ENCODE results near the gene SPACA6. TPM values are rescaled to one million over a fixed set of nuclear protein-coding genes. Genes with fewer than 3 reads are reported as not detected.

Gene SPACA6
- total RNA-seq, 1 experiment from 2014 or later, result 13.1 TPM

DNA sequence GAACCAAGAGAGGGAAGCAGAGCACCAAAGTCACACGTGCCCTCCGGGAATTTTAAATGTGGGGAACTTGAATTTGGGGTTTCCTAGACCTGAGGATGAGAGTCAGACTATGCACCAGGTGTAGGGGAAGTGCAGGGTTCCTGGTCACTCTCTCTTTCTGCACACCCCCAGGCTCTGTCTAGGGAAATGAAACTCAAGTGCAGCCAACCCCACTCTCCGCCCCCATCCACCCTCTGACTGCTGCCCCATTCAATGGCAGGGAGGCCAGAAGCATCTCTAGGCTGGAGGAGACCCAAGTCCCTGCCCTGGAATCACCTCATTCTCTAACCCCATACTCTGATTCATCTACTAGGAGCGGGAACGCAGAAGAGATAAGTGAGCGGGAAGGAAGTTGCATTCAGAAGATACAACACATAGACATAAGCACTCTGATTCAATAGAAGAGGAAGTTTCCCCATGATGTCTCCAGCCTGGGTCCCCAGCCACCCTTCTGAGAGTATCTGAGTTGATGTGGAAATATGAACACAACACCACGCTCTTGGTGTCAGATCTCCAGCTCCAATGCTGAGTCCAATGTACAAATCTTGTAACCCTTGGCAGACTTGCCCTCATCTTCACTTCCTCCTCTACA lies 41.8 kb upstream of the SPACA6 start:
- Mint-ChIP-seq H3K9me3 (ENCODE audit: unreplicated experiment) (peaks cover 7% of the 10 kb centered on the region), H3K27me3 (ENCODE audit: insufficient read depth, unreplicated experiment) (peaks cover 39% of the 10 kb centered on the region), H3K4me1 (ENCODE audit: insufficient read depth, unreplicated experiment) (no peaks in the 10 kb centered on the region), H3K4me3 (ENCODE audit: unreplicated experiment) (no peak overlapping the region), H3K36me3 (ENCODE audit: insufficient read depth, unreplicated experiment) (peaks cover 6% of the 10 kb centered on the region), H3K27ac (ENCODE audit: low read depth, unreplicated experiment) (no peak overlapping the region)
- ChIA-PET CTCF (interaction anchor here (1.0 kb wide), 1 partner anchor 253 kb away, joined by 3 read pairs; no protein-coding TSS in a partner anchor), POLR2A (no interaction called here)
- intact Hi-C loops (cut with micrococcal nuclease), result no loop called here
- no TSS peak for BruUV-seq (replicated peaks)
- DNase-seq (ENCODE audit: unreplicated experiment), result no peak
- TF ChIP-seq, protein P1, sequence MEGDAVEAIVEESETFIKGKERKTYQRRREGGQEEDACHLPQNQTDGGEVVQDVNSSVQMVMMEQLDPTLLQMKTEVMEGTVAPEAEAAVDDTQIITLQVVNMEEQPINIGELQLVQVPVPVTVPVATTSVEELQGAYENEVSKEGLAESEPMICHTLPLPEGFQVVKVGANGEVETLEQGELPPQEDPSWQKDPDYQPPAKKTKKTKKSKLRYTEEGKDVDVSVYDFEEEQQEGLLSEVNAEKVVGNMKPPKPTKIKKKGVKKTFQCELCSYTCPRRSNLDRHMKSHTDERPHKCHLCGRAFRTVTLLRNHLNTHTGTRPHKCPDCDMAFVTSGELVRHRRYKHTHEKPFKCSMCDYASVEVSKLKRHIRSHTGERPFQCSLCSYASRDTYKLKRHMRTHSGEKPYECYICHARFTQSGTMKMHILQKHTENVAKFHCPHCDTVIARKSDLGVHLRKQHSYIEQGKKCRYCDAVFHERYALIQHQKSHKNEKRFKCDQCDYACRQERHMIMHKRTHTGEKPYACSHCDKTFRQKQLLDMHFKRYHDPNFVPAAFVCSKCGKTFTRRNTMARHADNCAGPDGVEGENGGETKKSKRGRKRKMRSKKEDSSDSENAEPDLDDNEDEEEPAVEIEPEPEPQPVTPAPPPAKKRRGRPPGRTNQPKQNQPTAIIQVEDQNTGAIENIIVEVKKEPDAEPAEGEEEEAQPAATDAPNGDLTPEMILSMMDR (IDR thresholded peaks at IDR 0.05; ENCODE audit: unreplicated experiment), result no peak

DNA sequence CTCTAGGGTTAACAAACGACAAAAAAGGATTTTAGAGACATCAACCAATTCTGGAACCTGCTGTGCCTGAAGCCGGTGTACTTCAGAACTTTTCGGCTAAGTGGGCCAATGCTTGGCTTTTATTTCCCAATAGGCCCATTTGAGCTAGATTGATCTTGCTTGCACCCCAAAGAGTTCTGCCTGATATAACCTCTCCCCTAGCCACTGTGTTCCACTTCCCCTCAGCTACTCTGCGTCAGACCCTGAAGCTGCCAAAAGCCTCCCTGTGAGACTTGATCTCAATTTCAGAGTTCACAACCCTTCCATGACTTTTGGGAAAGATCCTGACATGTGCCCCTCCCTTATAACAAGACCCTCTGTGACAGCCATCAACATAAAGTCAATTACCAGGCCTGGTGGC lies 40.9 kb upstream of the SPACA6 start:
- TF ChIP-seq, protein P1 (IDR thresholded peaks at IDR 0.05; ENCODE audit: unreplicated experiment), result no peak
- H3K27me3 Mint-ChIP-seq (ENCODE audit: insufficient read depth, unreplicated experiment), result peaks cover 39% of the 10 kb centered on the region
- ChIA-PET CTCF (interaction anchor here (1.1 kb wide), 1 partner anchor 180 kb away, joined by 6 read pairs; no protein-coding TSS in a partner anchor), POLR2A (no interaction called here)
- peaks cover 7% of the 10 kb centered on the region for H3K9me3 Mint-ChIP-seq (ENCODE audit: unreplicated experiment)
- H3K36me3 Mint-ChIP-seq (ENCODE audit: insufficient read depth, unreplicated experiment), result peaks cover 5% of the 10 kb centered on the region
- H3K27ac Mint-ChIP-seq (ENCODE audit: low read depth, unreplicated experiment), result no peak overlapping the region
- BruUV-seq (replicated peaks), result no TSS peak
- intact Hi-C loops (cut with micrococcal nuclease), result no loop called here
- no peak for DNase-seq (ENCODE audit: unreplicated experiment)
- H3K4me3 Mint-ChIP-seq (ENCODE audit: unreplicated experiment), result no peak overlapping the region
- H3K4me1 Mint-ChIP-seq (ENCODE audit: insufficient read depth, unreplicated experiment), result peaks cover 7% of the 10 kb centered on the region

DNA sequence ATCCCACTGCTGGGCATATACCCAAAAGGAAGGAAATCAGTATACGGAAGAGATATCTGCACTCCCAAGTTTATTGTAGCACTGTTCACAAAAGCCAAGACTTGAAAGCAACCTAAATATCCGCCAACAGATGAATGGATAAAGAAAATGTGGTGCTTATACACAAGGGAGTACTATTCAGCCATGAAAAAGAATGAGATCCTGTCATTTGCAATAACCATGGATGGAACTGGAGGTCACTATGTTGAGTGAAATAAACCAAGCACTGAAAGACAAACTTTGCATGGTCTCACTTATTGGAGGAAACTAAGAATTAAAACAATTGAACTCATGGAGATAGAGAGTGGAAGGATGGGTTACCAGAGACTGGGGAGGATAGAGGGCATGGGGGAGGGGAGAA lies 40.0 kb upstream of the SPACA6 start:
- H3K4me3 Mint-ChIP-seq (ENCODE audit: unreplicated experiment), result no peak overlapping the region
- peaks cover 37% of the 10 kb centered on the region for H3K27me3 Mint-ChIP-seq (ENCODE audit: insufficient read depth, unreplicated experiment)
- BruUV-seq (replicated peaks), result no TSS peak
- ChIA-PET POLR2A (no interaction called here), CTCF (interaction anchor here (0.6 to 1.8 kb wide), 4 partner anchors 180 to 545 kb away, joined by 3 to 11 read pairs (median 3); no protein-coding TSS in a partner anchor)
- H3K4me1 Mint-ChIP-seq (ENCODE audit: insufficient read depth, unreplicated experiment), result peaks cover 7% of the 10 kb centered on the region
- no peaks in the 10 kb centered on the region for H3K36me3 Mint-ChIP-seq (ENCODE audit: insufficient read depth, unreplicated experiment)
- no peak overlapping the region for H3K27ac Mint-ChIP-seq (ENCODE audit: low read depth, unreplicated experiment)
- DNase-seq (ENCODE audit: unreplicated experiment), result no peak
- TF ChIP-seq, protein P1 (IDR thresholded peaks at IDR 0.05; ENCODE audit: unreplicated experiment), result no peak
- intact Hi-C loops (cut with micrococcal nuclease), result no loop called here
- peaks cover 7% of the 10 kb centered on the region for H3K9me3 Mint-ChIP-seq (ENCODE audit: unreplicated experiment)

DNA sequence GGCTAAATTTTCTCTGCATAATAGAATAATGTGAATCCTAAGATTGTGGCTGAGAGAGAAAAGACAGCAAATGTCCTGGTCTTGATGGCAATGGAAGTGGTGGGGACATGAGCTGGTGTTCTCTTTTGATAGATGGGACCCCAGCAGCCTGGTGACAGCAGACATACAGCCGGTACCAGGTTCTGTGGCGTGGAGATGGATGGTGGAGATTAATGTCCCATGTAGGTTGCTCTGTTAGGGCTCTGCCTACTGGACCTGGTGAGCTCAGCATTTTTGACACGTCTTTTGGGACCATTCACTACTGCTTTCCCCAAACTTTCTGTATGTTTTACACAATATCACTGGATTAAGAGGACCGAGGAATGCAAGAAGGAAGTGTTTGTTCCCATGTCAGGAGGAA lies 38.3 kb upstream of the SPACA6 start:
- ChIA-PET POLR2A (no interaction called here), CTCF (interaction anchor here (0.7 to 1.8 kb wide), 6 partner anchors 14 to 243 kb away, joined by 3 to 11 read pairs (median 4); no protein-coding TSS in a partner anchor)
- DNase-seq (ENCODE audit: unreplicated experiment), result no peak
- Mint-ChIP-seq H3K36me3 (ENCODE audit: insufficient read depth, unreplicated experiment) (no peaks in the 10 kb centered on the region), H3K9me3 (ENCODE audit: unreplicated experiment) (peaks cover 7% of the 10 kb centered on the region), H3K27ac (ENCODE audit: low read depth, unreplicated experiment) (no peak overlapping the region), H3K4me3 (ENCODE audit: unreplicated experiment) (no peak overlapping the region), H3K4me1 (ENCODE audit: insufficient read depth, unreplicated experiment) (peaks cover 7% of the 10 kb centered on the region), H3K27me3 (ENCODE audit: insufficient read depth, unreplicated experiment) (peaks cover 22% of the 10 kb centered on the region)
- no TSS peak for BruUV-seq (replicated peaks)
- intact Hi-C loops (cut with micrococcal nuclease), result loop anchor here (5.0 kb wide), 2 partner anchors 232 to 722 kb away; no protein-coding TSS in a partner anchor
- TF ChIP-seq, protein P1 (IDR thresholded peaks at IDR 0.05; ENCODE audit: unreplicated experiment), result no peak
